NCI-H460 (cell line): Measurements from ENCODE around the gene XXYLT1. TPM values are rescaled to one million over a fixed set of nuclear protein-coding genes. Genes with fewer than 3 reads are reported as not detected.

Source experiments
- DNase-seq: peaks from one replicate; pipeline ENCODE4 v3.0.0-alpha.2; 2016; ENCODE audit warnings: low read depth; ENCODE audit errors: extremely low read depth
- total RNA-seq: library from RNA; depleted of rRNA; stranded (reverse); fragments of >200 nt; shearing (Covaris generic); gene quantifications from 2 replicates; pipeline ENCODE4 v1.2.3, GENCODE V29; 2014

XXYLT1 gene
- total RNA-seq, 1 experiment from 2014 or later: 9.2 TPM

GRCh38 chr3:195139876-195140240 is 131.1 kb downstream of the XXYLT1 start:
- DNase-seq: no peak

- DNase-seq: no peak
These were observed 131.7 kb downstream of the XXYLT1 start for GRCh38 chr3:195139091-195139875.

- no peak for DNase-seq
These were observed 133.0 kb downstream of the XXYLT1 start for GRCh38 chr3:195137638-195138588.

GRCh38 chr3:195135917-195136316 is 135.0 kb downstream of the XXYLT1 start:
- no peak for DNase-seq

GRCh38 chr3:195134431-195134830 is 136.5 kb downstream of the XXYLT1 start:
- DNase-seq: no peak

- DNase-seq: no peak
These were observed 137.5 kb downstream of the XXYLT1 start for GRCh38 chr3:195133462-195133861.

- DNase-seq: no peak
These were observed 137.9 kb downstream of the XXYLT1 start for GRCh38 chr3:195133013-195133412.

GRCh38 chr3:195131176-195131575 is 139.8 kb downstream of the XXYLT1 start:
- DNase-seq: no peak

- no peak for DNase-seq
These were observed 141.1 kb downstream of the XXYLT1 start for GRCh38 chr3:195129644-195130492.

GRCh38 chr3:195129072-195129643 is 141.8 kb downstream of the XXYLT1 start:
- DNase-seq: no peak

- no peak for DNase-seq
These were observed 142.5 kb downstream of the XXYLT1 start for GRCh38 chr3:195128255-195129071.

GRCh38 chr3:195126056-195126605 is 144.8 kb downstream of the XXYLT1 start:
- DNase-seq: no peak

GRCh38 chr3:195125646-195126045 is 145.3 kb downstream of the XXYLT1 start:
- DNase-seq: no peak

- no peak for DNase-seq
These were observed 146.5 kb downstream of the XXYLT1 start for GRCh38 chr3:195124378-195124992.

- DNase-seq: no peak
These were observed 147.7 kb downstream of the XXYLT1 start for GRCh38 chr3:195123281-195123691.

- DNase-seq: no peak
These were observed 148.7 kb downstream of the XXYLT1 start for GRCh38 chr3:195122261-195122660.

- DNase-seq: no peak
These were observed 150.7 kb downstream of the XXYLT1 start for GRCh38 chr3:195120267-195120601.

GRCh38 chr3:195119461-195120266 is 151.3 kb downstream of the XXYLT1 start:
- DNase-seq: no peak
